Measurements from ENCODE around the gene ZFP36L1. TPM values are rescaled to one million over a fixed set of nuclear protein-coding genes. Genes with fewer than 3 reads are reported as not detected.

The ZFP36L1 gene
- total and polyA plus RNA-seq, 2 of the 13 experiments (the other 11 are each of a cell fraction or from before 2014, with no cell fraction given): 7.4 to 10.2 TPM

DNA sequence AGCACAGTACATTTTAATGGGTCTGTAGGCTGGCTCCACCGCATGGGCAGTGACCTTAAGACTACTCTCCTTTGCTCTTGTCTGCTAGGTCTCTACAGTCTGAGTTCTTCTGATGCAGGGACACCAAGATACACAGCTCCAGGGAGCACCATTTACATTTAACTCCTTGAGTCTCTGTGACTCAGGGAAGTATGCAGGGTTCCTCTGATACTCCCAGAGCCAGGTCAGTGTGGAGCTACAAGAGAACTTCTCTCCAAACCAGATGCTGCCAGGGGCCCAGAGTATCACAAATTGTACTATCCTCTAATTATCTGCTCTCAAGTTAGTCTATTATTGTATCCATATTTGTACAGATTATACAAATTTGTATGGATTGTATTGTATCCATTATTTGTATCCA is 15.2 kb downstream of the ZFP36L1 start:
- TF ChIP-seq SOX6 (IDR thresholded peaks at IDR 0.05) (no peak), SOX6 (CRISPR knock-in tag; IDR thresholded peaks at IDR 0.05) (no peak), ZNF331 (CRISPR knock-in tag; IDR thresholded peaks at IDR 0.05) (no peak), DDIT3 (CRISPR knock-in tag; IDR thresholded peaks at IDR 0.05) (no peak), NR3C1 (CRISPR knock-in tag; IDR thresholded peaks at IDR 0.05) (no peak), FIP1L1 (IDR thresholded peaks at IDR 0.05; ENCODE audit: borderline replicate concordance, insufficient read depth, low read depth, low read length) (no peak), ZNF678 (CRISPR knock-in tag; IDR thresholded peaks at IDR 0.05) (no peak), BHLHE40 (IDR thresholded peaks at IDR 0.05; ENCODE audit: low read length) (no peak), BCL6 (CRISPR knock-in tag; IDR thresholded peaks at IDR 0.05) (no peak)
- no TSS peak for BruUV-seq (replicated peaks)
- no peak overlapping the region for H3K4me3 ChIP-seq (replicated peaks in 1 of 3; ENCODE audit: insufficient read depth in 1 of 3, low read depth in 2 of 3, low read length in 3 of 3)
- H3K27me3 ChIP-seq (ENCODE audit: control insufficient read depth in 1 of 2, insufficient read depth in 2 of 2, low read length in 2 of 2): no peaks in the 10 kb centered on the region
- WGBS (ENCODE audit: low lambda C conversion rate): 100% methylated on average over 1 of the region's 1 CpG
- H3K9ac ChIP-seq (ENCODE audit: insufficient read depth, low read depth, low read length): no peak overlapping the region
- no peak overlapping the region for H3K4me2 ChIP-seq (ENCODE audit: low read depth, low read length)
- H3K4me1 ChIP-seq (ENCODE audit: insufficient read depth, low read length): peaks cover 76% of the 10 kb centered on the region
- no peaks in the 10 kb centered on the region for H4K20me1 ChIP-seq (ENCODE audit: insufficient read depth, low read length)
- no peak for FAIRE-seq
- ChIA-PET POLR2A (interaction anchor here (3.6 to 8.6 kb wide), 2 partner anchors 13 to 22 kb away, joined by 15 to 244 read pairs; partner anchors contain the start of gene ZFP36L1), CTCF (ENCODE audit: low intra/inter-chr PET ratio, low total read pairs) (no interaction called here)
- DNase-seq (ENCODE audit: low spot score): no peak
- in situ Hi-C loops (cut with HindIII; ENCODE audit: extremely low pct_ligation_motif_present, low pct_unique_long_range_greater_than_20kb) (no loop called here), intact Hi-C loops (cut with micrococcal nuclease; ENCODE audit: unreplicated experiment) (loop anchor here (2.0 kb wide), 1 partner anchor 49 kb away; no protein-coding TSS in a partner anchor)
- H3K27ac ChIP-seq (ENCODE audit: extremely low read length, insufficient read depth, low read length): no peak overlapping the region
- no peaks in the 10 kb centered on the region for H3K36me3 ChIP-seq (replicated peaks in 1 of 2; ENCODE audit: control insufficient read depth in 1 of 2, insufficient read depth in 2 of 2, low read length in 2 of 2)
- H3K79me2 ChIP-seq (ENCODE audit: insufficient read depth, low read length): no peaks in the 10 kb centered on the region
- no peak for ATAC-seq
- H3K9me3 ChIP-seq (ENCODE audit: low read length): no peaks in the 10 kb centered on the region
- H2AFZ ChIP-seq (ENCODE audit: low read length): no peak overlapping the region

DNA sequence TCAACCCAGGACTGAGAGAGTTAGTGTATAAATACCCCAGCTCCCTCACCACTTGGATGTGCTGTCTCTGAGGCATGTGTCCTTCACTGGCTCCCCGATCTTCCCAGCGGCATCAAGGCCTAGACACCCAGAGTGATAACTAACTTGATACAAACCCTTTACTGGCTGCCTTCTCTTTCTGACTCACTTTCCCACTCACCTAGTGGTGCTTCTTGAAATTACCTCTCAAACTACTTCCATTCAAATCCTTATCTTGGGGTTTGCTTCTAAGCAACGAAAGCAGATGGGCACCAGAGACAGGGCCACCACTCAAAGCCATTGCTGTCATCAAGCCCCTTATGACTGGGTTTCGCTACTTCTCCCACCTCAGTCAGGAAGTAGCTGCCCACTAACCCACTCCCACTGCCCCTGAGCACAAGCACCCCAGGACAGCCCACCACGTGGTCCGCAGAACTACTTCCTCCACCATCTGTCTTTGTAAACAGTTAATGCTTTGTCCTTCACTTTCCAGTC is 17.2 kb downstream of the ZFP36L1 start:
- no peak for DNase-seq (ENCODE audit: low spot score)
- H3K36me3 ChIP-seq (replicated peaks in 1 of 2; ENCODE audit: control insufficient read depth in 1 of 2, insufficient read depth in 2 of 2, low read length in 2 of 2): no peaks in the 10 kb centered on the region
- FAIRE-seq: no peak
- no peak overlapping the region for H3K9ac ChIP-seq (ENCODE audit: insufficient read depth, low read depth, low read length)
- no peak for ATAC-seq
- H3K79me2 ChIP-seq (ENCODE audit: insufficient read depth, low read length): no peaks in the 10 kb centered on the region
- H3K4me2 ChIP-seq (ENCODE audit: low read depth, low read length): no peak overlapping the region
- H3K9me3 ChIP-seq (ENCODE audit: low read length): no peaks in the 10 kb centered on the region
- ChIA-PET CTCF (ENCODE audit: low intra/inter-chr PET ratio, low total read pairs) (no interaction called here), POLR2A (interaction anchor here (0.8 to 1.4 kb wide), 3 partner anchors 16 to 47 kb away, joined by 3 to 8 read pairs (median 7); partner anchors contain the start of gene ZFP36L1)
- H3K27ac ChIP-seq (ENCODE audit: extremely low read length, insufficient read depth, low read length): no peak overlapping the region
- in situ Hi-C loops (cut with HindIII; ENCODE audit: extremely low pct_ligation_motif_present, low pct_unique_long_range_greater_than_20kb) (no loop called here), intact Hi-C loops (cut with micrococcal nuclease; ENCODE audit: unreplicated experiment) (no loop called here)
- WGBS (ENCODE audit: low lambda C conversion rate): 83% methylated on average over 6 of the region's 6 CpGs
- H3K4me1 ChIP-seq (ENCODE audit: insufficient read depth, low read length): peaks cover 56% of the 10 kb centered on the region
- H4K20me1 ChIP-seq (ENCODE audit: insufficient read depth, low read length): no peaks in the 10 kb centered on the region
- no TSS peak for BruUV-seq (replicated peaks)
- H3K27me3 ChIP-seq (ENCODE audit: control insufficient read depth in 1 of 2, insufficient read depth in 2 of 2, low read length in 2 of 2): no peaks in the 10 kb centered on the region
- no peak overlapping the region for H3K4me3 ChIP-seq (replicated peaks in 1 of 3; ENCODE audit: insufficient read depth in 1 of 3, low read depth in 2 of 3, low read length in 3 of 3)
- no peak overlapping the region for H2AFZ ChIP-seq (ENCODE audit: low read length)
- no peak for TF ChIP-seq DNMT3B (CRISPR knock-in tag; conservative IDR thresholded peaks at IDR 0.05)
- no peak for TF ChIP-seq IKZF4 (CRISPR knock-in tag; IDR thresholded peaks at IDR 0.05; ENCODE audit: borderline replicate concordance, low read depth, not compliant biosample characterization)
- TF ChIP-seq, protein P1, sequence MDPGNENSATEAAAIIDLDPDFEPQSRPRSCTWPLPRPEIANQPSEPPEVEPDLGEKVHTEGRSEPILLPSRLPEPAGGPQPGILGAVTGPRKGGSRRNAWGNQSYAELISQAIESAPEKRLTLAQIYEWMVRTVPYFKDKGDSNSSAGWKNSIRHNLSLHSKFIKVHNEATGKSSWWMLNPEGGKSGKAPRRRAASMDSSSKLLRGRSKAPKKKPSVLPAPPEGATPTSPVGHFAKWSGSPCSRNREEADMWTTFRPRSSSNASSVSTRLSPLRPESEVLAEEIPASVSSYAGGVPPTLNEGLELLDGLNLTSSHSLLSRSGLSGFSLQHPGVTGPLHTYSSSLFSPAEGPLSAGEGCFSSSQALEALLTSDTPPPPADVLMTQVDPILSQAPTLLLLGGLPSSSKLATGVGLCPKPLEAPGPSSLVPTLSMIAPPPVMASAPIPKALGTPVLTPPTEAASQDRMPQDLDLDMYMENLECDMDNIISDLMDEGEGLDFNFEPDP (CRISPR knock-in tag; conservative IDR thresholded peaks at IDR 0.05): no peak
- TF ChIP-seq NFRKB (IDR thresholded peaks at IDR 0.05): no peak
- TF ChIP-seq, protein P2, sequence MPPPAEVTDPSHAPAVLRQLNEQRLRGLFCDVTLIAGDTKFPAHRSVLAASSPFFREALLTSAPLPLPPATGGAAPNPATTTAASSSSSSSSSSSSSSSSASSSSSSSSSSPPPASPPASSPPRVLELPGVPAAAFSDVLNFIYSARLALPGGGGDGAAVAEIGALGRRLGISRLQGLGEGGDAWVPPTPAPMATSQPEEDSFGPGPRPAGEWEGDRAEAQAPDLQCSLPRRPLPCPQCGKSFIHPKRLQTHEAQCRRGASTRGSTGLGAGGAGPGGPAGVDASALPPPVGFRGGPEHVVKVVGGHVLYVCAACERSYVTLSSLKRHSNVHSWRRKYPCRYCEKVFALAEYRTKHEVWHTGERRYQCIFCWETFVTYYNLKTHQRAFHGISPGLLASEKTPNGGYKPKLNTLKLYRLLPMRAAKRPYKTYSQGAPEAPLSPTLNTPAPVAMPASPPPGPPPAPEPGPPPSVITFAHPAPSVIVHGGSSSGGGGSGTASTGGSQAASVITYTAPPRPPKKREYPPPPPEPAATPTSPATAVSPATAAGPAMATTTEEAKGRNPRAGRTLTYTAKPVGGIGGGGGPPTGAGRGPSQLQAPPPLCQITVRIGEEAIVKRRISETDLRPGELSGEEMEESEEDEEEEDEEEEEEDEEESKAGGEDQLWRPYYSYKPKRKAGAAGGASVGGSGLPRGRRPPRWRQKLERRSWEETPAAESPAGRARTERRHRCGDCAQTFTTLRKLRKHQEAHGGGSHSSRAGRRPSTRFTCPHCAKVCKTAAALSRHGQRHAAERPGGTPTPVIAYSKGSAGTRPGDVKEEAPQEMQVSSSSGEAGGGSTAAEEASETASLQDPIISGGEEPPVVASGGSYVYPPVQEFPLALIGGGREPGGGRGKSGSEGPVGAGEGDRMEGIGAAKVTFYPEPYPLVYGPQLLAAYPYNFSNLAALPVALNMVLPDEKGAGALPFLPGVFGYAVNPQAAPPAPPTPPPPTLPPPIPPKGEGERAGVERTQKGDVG (CRISPR knock-in tag; IDR thresholded peaks at IDR 0.05; ENCODE audit: borderline replicate concordance): no peak
- TF ChIP-seq NONO (IDR thresholded peaks at IDR 0.05): no peak
- no peak for TF ChIP-seq NONO (CRISPR knock-in tag; conservative IDR thresholded peaks at IDR 0.05)

Measured in HepG2 (cell line).